ENCODE data around the gene PDGFA. TPM values are rescaled to one million over a fixed set of nuclear protein-coding genes. Genes with fewer than 3 reads are reported as not detected.

PDGFA gene
- total RNA-seq, 1 donor from 2014 or later, result 0.85 TPM

GRCh38 chr7:500521-501420 lies 18.9 kb downstream of the PDGFA start:
- Mint-ChIP-seq H3K4me1 (ENCODE audit: unreplicated experiment) (no peaks in the 10 kb centered on the region), H3K27ac (ENCODE audit: unreplicated experiment) (no peak overlapping the region), H3K27me3 (ENCODE audit: unreplicated experiment) (peaks cover 12% of the 10 kb centered on the region), H3K4me3 (ENCODE audit: unreplicated experiment) (no peak overlapping the region), H3K9me3 (ENCODE audit: unreplicated experiment) (no peaks in the 10 kb centered on the region), H3K36me3 (ENCODE audit: low read depth, unreplicated experiment) (no peaks in the 10 kb centered on the region)
- no peak for DNase-seq (ENCODE audit: low spot score)
- TF ChIP-seq, protein P1, sequence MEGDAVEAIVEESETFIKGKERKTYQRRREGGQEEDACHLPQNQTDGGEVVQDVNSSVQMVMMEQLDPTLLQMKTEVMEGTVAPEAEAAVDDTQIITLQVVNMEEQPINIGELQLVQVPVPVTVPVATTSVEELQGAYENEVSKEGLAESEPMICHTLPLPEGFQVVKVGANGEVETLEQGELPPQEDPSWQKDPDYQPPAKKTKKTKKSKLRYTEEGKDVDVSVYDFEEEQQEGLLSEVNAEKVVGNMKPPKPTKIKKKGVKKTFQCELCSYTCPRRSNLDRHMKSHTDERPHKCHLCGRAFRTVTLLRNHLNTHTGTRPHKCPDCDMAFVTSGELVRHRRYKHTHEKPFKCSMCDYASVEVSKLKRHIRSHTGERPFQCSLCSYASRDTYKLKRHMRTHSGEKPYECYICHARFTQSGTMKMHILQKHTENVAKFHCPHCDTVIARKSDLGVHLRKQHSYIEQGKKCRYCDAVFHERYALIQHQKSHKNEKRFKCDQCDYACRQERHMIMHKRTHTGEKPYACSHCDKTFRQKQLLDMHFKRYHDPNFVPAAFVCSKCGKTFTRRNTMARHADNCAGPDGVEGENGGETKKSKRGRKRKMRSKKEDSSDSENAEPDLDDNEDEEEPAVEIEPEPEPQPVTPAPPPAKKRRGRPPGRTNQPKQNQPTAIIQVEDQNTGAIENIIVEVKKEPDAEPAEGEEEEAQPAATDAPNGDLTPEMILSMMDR (IDR thresholded peaks at IDR 0.05; ENCODE audit: unreplicated experiment), result no peak

DNA sequence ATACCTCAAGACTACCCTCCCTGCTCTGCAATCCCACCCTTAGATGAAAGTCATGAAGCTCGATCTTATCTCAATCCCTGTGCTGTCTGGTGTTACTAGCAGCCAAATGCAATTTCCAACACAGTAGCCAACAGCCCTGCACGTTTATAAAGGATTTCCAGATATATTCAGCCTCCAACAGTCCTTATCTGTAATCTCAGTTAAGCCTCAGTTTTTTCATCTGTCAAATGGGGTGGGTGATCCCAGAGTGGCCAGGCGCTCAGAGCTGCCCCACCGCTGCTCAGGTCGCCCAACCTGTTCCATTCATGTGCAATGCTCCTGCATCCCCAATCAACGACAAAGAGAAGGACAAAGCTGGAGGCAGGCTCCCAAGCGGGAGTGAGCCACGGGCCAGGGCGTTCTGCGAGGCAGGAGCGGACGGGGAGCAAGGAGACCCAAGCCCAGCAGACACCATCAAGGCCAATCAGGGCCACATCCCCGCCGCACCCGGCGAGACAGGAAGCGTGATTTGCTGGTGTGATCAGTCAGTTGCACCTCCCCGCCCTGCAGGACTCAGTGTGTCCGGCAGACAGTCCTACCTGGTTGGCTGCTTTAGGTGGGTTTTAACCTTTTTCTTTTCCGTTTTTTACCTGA lies 19.7 kb downstream of the PDGFA start:
- Mint-ChIP-seq H3K4me3 (ENCODE audit: unreplicated experiment) (no peak overlapping the region), H3K27me3 (ENCODE audit: unreplicated experiment) (peaks cover 7% of the 10 kb centered on the region), H3K27ac (ENCODE audit: unreplicated experiment) (no peak overlapping the region), H3K4me1 (ENCODE audit: unreplicated experiment) (no peaks in the 10 kb centered on the region), H3K36me3 (ENCODE audit: low read depth, unreplicated experiment) (no peaks in the 10 kb centered on the region), H3K9me3 (ENCODE audit: unreplicated experiment) (no peaks in the 10 kb centered on the region)
- TF ChIP-seq, protein P1 (IDR thresholded peaks at IDR 0.05; ENCODE audit: unreplicated experiment), result no peak
- DNase-seq (ENCODE audit: low spot score), result no peak

DNA sequence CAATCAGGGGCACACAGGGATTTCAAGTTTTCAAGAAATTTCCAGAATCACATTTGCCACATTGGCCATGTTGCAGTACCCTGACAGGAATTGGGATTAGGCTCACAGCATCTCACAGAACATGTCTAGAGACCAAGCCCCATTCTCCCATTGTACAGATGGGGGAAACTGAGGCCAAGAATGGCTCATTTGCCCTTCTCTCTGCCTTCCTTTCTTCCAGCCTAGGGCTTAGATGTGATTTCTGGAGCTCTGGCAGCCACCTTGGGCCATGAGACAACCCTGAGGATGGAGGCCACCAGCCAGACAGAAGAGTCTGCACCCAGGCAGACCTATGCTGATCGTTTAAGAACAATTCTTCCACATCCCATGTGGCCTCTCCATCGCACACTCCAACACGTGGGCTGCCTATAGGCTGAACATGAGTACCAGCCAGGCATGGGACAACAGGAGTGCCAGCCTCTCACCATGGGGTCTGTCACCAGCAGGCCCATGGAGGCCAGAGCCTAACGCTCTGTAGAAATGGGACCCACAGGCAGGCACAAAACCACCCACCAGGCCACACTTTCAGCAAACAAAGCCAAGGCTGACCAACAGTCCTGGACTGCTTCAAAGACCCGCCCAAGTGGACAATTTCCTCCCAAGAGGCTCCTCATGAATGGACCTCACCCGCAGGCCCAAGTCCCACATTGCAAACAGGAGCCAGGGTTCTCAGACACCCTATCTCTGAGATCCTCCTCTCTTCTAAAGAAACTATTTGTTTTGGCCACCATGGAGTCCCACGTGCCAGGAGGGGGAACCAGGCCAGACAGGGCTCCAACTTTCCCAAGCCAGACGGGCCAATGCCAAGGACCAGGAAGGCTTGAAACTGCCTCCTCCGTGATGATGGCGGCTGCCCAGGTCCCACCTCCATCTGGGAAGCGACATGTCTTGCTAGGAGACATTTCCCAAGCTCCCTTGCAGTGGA lies 20.7 kb downstream of the PDGFA start:
- TF ChIP-seq, protein P1 (IDR thresholded peaks at IDR 0.05; ENCODE audit: unreplicated experiment), result no peak

DNA sequence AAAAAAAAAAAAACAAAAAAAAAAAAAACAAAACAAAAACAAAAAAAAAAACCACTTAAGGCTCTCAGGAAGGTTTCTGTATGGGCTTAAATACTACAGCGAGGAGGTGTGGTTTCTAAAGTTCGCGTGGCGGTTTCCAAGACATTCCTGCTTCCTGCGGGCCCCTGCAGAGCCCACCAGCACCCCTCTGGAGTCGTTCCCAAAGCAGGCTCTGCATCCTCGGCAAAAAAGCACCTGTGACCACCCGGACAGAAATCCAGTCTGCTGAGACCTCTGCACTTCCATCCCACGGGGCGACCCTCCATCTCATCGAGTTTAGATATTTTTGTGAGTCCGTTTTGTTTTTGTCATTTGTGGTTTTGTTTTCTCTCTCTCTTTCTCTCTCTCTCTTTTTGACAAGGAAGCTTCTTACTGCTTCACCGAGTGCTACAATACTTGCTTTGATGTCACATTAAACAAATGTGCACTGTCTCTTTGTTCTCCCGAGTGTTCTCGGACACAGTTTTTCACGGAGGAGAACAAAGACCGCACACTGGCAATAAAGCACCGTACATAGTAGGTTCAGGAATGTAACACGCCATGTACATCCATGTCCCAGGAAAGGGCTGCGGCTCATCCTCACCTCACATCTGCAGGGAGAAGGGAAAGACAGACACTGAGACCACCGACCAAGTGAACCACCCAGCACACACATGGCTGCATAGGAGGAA lies 21.5 kb downstream of the PDGFA start:
- H3K36me3 Mint-ChIP-seq (ENCODE audit: low read depth, unreplicated experiment), result no peaks in the 10 kb centered on the region
- H3K9me3 Mint-ChIP-seq (ENCODE audit: unreplicated experiment), result no peaks in the 10 kb centered on the region
- no peak overlapping the region for H3K4me3 Mint-ChIP-seq (ENCODE audit: unreplicated experiment)
- TF ChIP-seq, protein P1 (IDR thresholded peaks at IDR 0.05; ENCODE audit: unreplicated experiment), result no peak
- H3K27ac Mint-ChIP-seq (ENCODE audit: unreplicated experiment), result no peak overlapping the region
- peaks cover 7% of the 10 kb centered on the region for H3K27me3 Mint-ChIP-seq (ENCODE audit: unreplicated experiment)
- H3K4me1 Mint-ChIP-seq (ENCODE audit: unreplicated experiment), result no peaks in the 10 kb centered on the region
- DNase-seq (ENCODE audit: low spot score), result no peak

More for the DNA sequence above, 20.7 kb downstream of the PDGFA start:
- H3K4me1 Mint-ChIP-seq (ENCODE audit: unreplicated experiment), result no peaks in the 10 kb centered on the region
- H3K4me3 Mint-ChIP-seq (ENCODE audit: unreplicated experiment), result no peak overlapping the region
- H3K36me3 Mint-ChIP-seq (ENCODE audit: low read depth, unreplicated experiment), result no peaks in the 10 kb centered on the region
- H3K27ac Mint-ChIP-seq (ENCODE audit: unreplicated experiment), result no peak overlapping the region
- peaks cover 7% of the 10 kb centered on the region for H3K27me3 Mint-ChIP-seq (ENCODE audit: unreplicated experiment)
- DNase-seq (ENCODE audit: low spot score), result no peak
- no peaks in the 10 kb centered on the region for H3K9me3 Mint-ChIP-seq (ENCODE audit: unreplicated experiment)

All from endothelial cell (in vitro differentiated cells).